Chondrocyte (in vitro differentiated cells): ENCODE measurements around the gene ANO3. TPM values are rescaled to one million over a fixed set of nuclear protein-coding genes. Genes with fewer than 3 reads are reported as not detected.

ENCODE experiments used
- DNase-seq: peaks from one replicate; pipeline ENCODE4 v3.0.0; 2021; ENCODE audit warnings: mixed read lengths, low spot score
- H3K27ac Mint-ChIP-seq: one replicate; pipeline ENCODE4 v1.8.0; 2021; ENCODE audit warnings: mild to moderate bottlenecking, moderate library complexity, mixed read lengths; ENCODE audit not compliant: unreplicated experiment
- H3K27me3 Mint-ChIP-seq: 2 replicates; pipeline ENCODE4 v1.8.0; 2021; ENCODE audit warnings: low read depth, mixed read lengths
- H3K36me3 Mint-ChIP-seq: 2 replicates; pipeline ENCODE4 v1.8.0; 2021; ENCODE audit warnings: low read depth, mixed read lengths
- H3K4me1 Mint-ChIP-seq: 2 replicates; pipeline ENCODE4 v1.8.0; 2021; ENCODE audit warnings: low read depth, mild to moderate bottlenecking, mixed read lengths
- H3K4me3 Mint-ChIP-seq: one replicate; pipeline ENCODE4 v1.8.0; 2021; ENCODE audit warnings: mild to moderate bottlenecking, moderate library complexity, mixed read lengths; ENCODE audit not compliant: unreplicated experiment
- H3K9me3 Mint-ChIP-seq: 2 replicates; pipeline ENCODE4 v1.8.0; 2021; ENCODE audit warnings: low read depth, mixed read lengths
- CTCF ChIP-seq: fragments of 200-600 bp; sonication (generic); IDR thresholded peaks from 2 replicates; pipeline ENCODE4 v1.5.0; 2021; ENCODE audit warnings: antibody characterized with exemption, mild to moderate bottlenecking, moderate library complexity
- total RNA-seq: library from RNA; stranded (reverse); gene quantifications from 3 replicates; pipeline ENCODE4 v1.2.1, GENCODE V29; 2021

Gene ANO3
- total RNA-seq, 1 donor from 2014 or later: 0.07 TPM

DNA sequence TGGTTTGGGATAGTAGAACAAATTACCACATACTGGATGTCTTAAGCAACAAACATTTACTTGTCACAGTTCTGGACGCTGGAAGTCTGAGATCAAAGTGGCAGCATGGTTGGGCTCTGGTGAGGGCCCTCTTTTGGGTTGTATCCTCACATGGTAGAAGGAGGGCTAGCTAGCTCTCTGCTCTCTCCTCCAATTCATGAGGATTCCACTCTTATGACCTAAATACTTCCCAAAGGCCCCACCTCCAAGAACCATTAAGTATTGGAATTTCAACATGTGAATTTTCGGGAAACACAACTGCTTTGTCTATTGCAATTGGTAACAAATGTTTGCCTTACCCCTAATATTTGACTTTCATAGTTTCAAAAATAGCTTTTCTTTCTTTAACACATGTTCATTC is 187.5 kb downstream of the ANO3 start:
- DNase-seq: no peak
- Mint-ChIP-seq H3K4me1 (no peaks in the 10 kb centered on the region), H3K27me3 (peaks cover 7% of the 10 kb centered on the region), H3K27ac (no peak overlapping the region), H3K4me3 (no peak overlapping the region), H3K9me3 (no peaks in the 10 kb centered on the region), H3K36me3 (no peaks in the 10 kb centered on the region)
- no peak for TF ChIP-seq CTCF

DNA sequence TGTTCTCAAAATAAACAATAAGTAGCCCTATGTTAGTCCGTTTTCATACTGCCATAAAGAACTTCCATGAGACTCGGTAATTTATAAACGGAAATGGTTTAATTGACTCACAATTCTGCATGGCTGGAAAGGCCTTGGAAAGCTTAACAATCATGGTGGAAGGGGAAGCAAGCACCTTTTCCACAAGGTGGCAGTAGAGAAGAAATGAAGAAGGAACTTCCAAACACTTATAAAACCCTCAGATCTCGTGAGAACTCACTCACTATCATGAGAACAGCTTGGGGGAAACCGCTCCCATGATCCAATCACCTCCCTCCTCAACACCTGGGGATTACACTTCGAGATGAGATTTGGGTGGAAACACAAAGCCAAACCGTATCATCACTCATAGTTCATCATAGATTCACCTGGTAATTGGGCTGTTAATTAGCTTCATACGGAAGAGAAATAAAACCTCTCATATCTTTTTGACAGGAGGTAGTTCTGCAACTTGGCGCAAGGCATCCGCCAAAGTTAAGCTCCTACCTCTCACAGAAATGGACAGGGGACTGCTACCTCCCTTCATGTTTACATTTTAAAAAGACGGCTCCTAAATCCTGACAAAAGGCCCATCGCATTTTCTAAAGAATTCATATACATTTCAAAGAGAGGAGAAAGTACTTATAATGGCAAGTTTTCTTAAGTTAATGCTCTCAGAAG is 191.1 kb downstream of the ANO3 start:
- H3K9me3 Mint-ChIP-seq: no peaks in the 10 kb centered on the region
- no peak overlapping the region for H3K27ac Mint-ChIP-seq
- H3K36me3 Mint-ChIP-seq: no peaks in the 10 kb centered on the region
- no peaks in the 10 kb centered on the region for H3K4me1 Mint-ChIP-seq
- no peak for DNase-seq
- peak; percentile 62 for TF ChIP-seq CTCF
- no peak overlapping the region for H3K4me3 Mint-ChIP-seq
- peaks cover 5% of the 10 kb centered on the region for H3K27me3 Mint-ChIP-seq

DNA sequence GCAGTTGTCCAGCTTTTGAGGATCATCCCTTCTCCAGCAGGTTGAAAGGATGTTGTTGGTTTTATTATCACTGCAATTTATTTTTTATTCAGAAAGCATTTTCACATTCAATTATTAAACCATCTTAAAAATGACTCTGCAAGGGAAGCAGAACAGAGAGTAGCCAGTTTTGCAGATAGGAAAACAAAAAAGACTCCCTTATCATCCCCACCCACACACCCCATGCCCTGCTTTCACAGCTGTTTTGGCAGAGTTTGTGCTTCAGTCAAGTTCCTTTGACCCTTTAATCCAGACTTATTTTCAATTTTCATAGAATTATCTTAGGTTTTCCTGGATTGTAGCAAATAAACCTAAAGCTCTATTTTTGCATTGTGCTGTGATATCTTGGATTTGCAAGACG is 195.8 kb downstream of the ANO3 start:
- DNase-seq: no peak
- no peak for TF ChIP-seq CTCF
- no peak overlapping the region for H3K4me3 Mint-ChIP-seq
- H3K27ac Mint-ChIP-seq: no peak overlapping the region
- no peaks in the 10 kb centered on the region for H3K36me3 Mint-ChIP-seq
- H3K4me1 Mint-ChIP-seq: no peaks in the 10 kb centered on the region
- H3K27me3 Mint-ChIP-seq: peaks cover 2% of the 10 kb centered on the region
- no peaks in the 10 kb centered on the region for H3K9me3 Mint-ChIP-seq

GRCh38 chr11:26537341-26537740 is 205.4 kb downstream of the ANO3 start:
- no peak for DNase-seq
- Mint-ChIP-seq H3K9me3 (no peaks in the 10 kb centered on the region), H3K36me3 (no peaks in the 10 kb centered on the region), H3K4me3 (no peak overlapping the region), H3K4me1 (no peaks in the 10 kb centered on the region), H3K27ac (no peak overlapping the region), H3K27me3 (peaks cover 7% of the 10 kb centered on the region)
- no peak for TF ChIP-seq CTCF

- no peak for TF ChIP-seq CTCF
- no peak for DNase-seq
- Mint-ChIP-seq H3K4me1 (no peaks in the 10 kb centered on the region), H3K36me3 (no peaks in the 10 kb centered on the region), H3K4me3 (no peak overlapping the region), H3K9me3 (no peaks in the 10 kb centered on the region), H3K27me3 (no peaks in the 10 kb centered on the region), H3K27ac (no peak overlapping the region)
Measured at GRCh38 chr11:26539517-26539916, 207.6 kb downstream of the ANO3 start.
